ENCODE data around the gene ABRAXAS1. TPM values are rescaled to one million over a fixed set of nuclear protein-coding genes. Genes with fewer than 3 reads are reported as not detected.

The ABRAXAS1 gene
- polyA plus RNA-seq, 1 donor: 17.6 TPM

Other genes with a start within 250 kb of the ABRAXAS1 start
- gene COQ2, start 200.3 kb downstream of the ABRAXAS1 start, polyA plus RNA-seq: 14.7 TPM
- gene HPSE, start 150.3 kb downstream of the ABRAXAS1 start, polyA plus RNA-seq: 2.3 TPM
- 12.3 TPM for gene HELQ, start 29.3 kb downstream of the ABRAXAS1 start, polyA plus RNA-seq
- 40.4 TPM for gene MRPS18C, start 29.0 kb downstream of the ABRAXAS1 start, polyA plus RNA-seq
- 17.0 TPM for gene GPAT3, start 51.0 kb upstream of the ABRAXAS1 start, polyA plus RNA-seq